C4-2B (cell line): Measurements from ENCODE around the gene KRTAP10-8.

ENCODE experiments used
- H3K27ac ChIP-seq: fragments of 450-650 bp; 2 replicates; pipeline ENCODE4 v1.5.1; 2017
- CTCF ChIP-seq: fragments of 450-650 bp; conservative IDR thresholded peaks from 2 replicates; pipeline ENCODE4 v1.5.1; 2017; ENCODE audit warnings: mild to moderate bottlenecking
- ZFX ChIP-seq: fragments of 450-650 bp; IDR thresholded peaks from 2 replicates; pipeline ENCODE4 v1.6.1; 2017

Gene KRTAP10-8

GRCh38 chr21:44613386-44614155 is 1.7 kb downstream of the KRTAP10-8 start:
- TF ChIP-seq ZFX, result no peak
- TF ChIP-seq CTCF, result no peak
- no peak overlapping the region for H3K27ac ChIP-seq

GRCh38 chr21:44614161-44614631 is 2.3 kb downstream of the KRTAP10-8 start:
- H3K27ac ChIP-seq, result no peak overlapping the region
- no peak for TF ChIP-seq ZFX
- TF ChIP-seq CTCF, result no peak

GRCh38 chr21:44614961-44615391 is 3.1 kb downstream of the KRTAP10-8 start:
- H3K27ac ChIP-seq, result no peak overlapping the region
- TF ChIP-seq CTCF, result no peak

- H3K27ac ChIP-seq, result no peak overlapping the region
- TF ChIP-seq CTCF (no peak), ZFX (no peak)
These were observed 3.6 kb downstream of the KRTAP10-8 start for GRCh38 chr21:44615466-44615865.

- H3K27ac ChIP-seq, result no peak overlapping the region
- TF ChIP-seq ZFX (no peak), CTCF (no peak)
These were observed 4.2 kb downstream of the KRTAP10-8 start for GRCh38 chr21:44615911-44616590.

GRCh38 chr21:44616591-44616926 is 4.7 kb downstream of the KRTAP10-8 start:
- no peak overlapping the region for H3K27ac ChIP-seq
- TF ChIP-seq CTCF (no peak), ZFX (no peak)

GRCh38 chr21:44617071-44617501 is 5.2 kb downstream of the KRTAP10-8 start:
- H3K27ac ChIP-seq, result no peak overlapping the region
- TF ChIP-seq CTCF, result no peak
- no peak for TF ChIP-seq ZFX
